Ecto neural progenitor cell (in vitro differentiated cells): Measurements from ENCODE around the gene FGD2.
A peak's percentile ranks its signal among the peaks of the same experiment; 100 is the strongest.
"Not testable (repeated sequence)": the region's sequence is repeated elsewhere in the genome, so short reads cannot be mapped to it uniquely, and the experiment has no call there.

Experiments
- DNase-seq: peaks from one replicate; pipeline ENCODE4 v3.0.0-alpha.2; 2018; ENCODE audit warnings: low spot score

The FGD2 gene

DNA sequence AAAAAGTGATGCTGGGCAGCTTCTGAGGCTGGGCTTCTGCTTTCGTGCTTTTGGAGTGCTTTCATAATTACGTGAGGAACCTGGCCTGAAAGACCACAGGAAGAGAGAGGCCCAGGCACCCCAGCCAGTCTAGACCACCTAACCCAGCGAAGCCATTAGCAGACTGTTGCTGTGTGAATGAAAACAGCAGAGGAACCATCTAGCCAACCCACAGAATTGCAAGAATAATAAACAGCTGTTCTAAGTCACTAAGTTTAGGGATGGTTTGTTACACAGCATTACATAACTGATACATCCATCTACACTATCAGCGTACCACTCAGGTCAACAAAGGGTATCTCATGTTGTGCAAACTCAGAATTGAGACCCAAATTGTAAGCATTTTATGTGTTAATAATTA is 34.5 kb downstream of the FGD2 start:
- no peak for DNase-seq

DNA sequence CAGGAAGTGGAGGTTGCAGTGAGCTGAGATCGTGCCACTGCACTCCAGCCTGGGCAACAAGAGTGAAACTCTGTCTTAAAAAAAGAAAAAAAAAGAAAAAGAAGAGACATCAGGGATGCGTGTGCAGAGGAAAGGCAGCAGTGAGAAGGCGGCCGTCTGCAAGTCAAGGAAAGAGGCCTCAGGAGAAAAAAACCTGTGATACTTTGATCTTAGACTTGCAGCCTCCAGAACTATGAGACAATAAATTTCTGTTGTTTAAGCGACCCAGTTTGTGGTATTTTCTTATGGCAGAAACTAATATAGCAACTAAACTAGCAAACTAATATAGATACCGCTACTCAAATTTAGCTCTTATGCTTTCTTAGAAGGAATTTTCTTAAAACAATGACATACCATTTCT is 36.1 kb downstream of the FGD2 start:
- DNase-seq, result no peak

DNA sequence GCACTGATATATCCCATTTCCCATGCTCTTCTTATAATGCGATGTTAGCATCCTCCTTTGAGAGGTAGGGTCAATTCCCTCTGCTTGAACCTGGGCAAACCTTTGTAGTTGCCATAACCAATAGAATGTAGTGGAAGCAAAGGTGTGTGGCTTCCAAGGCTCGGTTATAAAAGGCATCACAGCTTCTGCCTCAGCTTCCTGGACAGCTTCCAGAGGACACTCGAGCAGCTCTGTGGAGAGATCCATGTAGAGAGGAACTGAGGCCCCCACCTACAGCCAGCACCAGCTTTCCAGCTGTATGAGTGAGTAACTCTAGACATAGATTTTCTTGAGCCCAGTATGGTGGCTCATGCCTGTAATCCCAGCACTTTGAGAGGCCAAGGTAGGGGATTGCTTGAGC is 36.7 kb downstream of the FGD2 start:
- DNase-seq, result no peak

DNA sequence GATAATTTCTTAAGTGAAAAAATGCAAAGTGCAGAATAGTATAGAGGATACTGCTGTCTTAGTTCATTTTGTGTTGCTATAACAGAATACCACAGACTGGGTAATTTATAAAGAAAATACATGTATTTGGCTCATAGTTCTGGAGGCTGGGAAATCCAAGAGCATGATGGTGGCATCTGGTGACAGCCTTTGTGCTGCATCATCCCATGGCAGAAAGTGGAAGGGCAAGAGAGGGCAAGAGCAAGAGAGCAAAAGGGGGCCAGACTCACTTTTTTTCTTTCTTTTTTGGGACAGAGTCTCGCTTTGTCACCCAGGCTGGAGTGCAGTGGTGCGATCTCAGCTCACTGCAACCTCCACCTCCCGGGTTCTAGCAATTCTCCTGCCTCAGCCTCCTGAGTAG is 37.6 kb downstream of the FGD2 start:
- not testable (repeated sequence) for DNase-seq

DNA sequence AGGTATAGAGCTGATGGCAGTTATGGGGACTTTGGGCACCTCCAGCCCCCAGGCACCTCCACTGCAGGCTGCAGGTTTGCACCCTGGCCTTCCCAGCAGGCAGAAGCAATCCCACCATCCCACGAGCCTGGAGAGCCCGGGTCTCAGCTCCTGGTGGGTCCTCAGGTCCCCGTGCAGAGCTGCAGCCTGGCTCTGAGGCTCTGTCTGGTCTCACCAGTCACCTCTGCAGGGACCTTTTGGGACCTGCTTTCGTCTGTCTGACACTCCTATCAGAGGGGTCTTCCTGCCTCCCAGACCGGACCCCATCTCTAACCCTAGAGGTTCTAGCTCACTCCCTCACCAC is 41.9 kb downstream of the FGD2 start:
- no peak for DNase-seq

DNA sequence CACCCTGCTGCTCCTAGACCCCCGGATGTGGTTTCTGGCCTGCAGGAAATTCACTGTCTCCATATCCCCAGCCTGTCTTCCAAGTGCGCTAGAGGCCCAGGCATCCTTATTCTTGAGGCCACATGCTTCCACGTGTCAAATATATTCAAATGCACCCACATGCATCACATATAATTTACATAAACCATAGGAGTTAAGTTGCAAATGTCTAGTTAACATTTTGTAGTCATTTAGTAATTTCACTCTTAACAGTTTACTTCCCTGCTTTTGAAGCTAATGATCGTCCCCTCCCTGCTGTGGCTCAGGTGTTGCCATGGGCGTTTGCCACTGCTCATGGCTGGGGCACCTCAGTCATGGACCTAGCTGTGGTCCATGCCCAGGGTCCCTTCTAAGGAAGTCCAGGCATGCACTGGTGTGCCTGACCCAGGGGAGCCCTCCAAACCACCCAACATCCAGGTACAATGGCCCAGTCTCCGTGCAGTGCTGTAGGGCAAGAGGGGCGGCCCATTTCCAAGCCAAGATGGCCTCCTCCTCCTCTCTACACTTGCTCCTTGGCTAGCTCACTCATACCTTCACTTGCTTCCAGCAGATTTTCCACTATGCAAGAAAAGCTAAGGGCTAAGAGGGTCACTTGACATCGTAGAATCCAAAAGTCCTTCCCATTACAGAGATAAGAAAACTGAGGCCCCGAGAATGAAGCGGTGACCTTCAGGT is 42.4 kb downstream of the FGD2 start:
- no peak for DNase-seq

DNA sequence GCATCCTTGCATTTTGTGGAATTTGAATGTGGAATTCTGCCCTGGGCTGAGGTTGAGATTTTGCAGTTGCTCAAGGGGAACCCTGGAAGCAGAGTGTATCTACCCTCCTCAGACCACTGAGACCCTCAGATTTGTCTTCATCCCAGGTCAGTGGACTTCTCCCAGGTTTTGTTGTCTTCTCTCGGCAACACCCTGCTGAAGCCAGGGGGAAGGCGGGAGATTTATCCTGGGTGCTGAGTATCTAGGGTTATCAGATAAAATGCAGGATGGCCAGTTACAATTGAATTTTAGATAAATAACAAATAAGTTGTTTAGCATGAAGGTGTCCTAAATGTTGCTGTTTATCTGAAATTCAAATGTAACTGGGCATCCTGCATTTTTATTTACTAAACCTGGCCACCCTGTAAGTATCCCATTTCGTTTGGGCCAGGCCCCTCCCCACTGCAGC is 43.0 kb downstream of the FGD2 start:
- DNase-seq, result no peak

DNA sequence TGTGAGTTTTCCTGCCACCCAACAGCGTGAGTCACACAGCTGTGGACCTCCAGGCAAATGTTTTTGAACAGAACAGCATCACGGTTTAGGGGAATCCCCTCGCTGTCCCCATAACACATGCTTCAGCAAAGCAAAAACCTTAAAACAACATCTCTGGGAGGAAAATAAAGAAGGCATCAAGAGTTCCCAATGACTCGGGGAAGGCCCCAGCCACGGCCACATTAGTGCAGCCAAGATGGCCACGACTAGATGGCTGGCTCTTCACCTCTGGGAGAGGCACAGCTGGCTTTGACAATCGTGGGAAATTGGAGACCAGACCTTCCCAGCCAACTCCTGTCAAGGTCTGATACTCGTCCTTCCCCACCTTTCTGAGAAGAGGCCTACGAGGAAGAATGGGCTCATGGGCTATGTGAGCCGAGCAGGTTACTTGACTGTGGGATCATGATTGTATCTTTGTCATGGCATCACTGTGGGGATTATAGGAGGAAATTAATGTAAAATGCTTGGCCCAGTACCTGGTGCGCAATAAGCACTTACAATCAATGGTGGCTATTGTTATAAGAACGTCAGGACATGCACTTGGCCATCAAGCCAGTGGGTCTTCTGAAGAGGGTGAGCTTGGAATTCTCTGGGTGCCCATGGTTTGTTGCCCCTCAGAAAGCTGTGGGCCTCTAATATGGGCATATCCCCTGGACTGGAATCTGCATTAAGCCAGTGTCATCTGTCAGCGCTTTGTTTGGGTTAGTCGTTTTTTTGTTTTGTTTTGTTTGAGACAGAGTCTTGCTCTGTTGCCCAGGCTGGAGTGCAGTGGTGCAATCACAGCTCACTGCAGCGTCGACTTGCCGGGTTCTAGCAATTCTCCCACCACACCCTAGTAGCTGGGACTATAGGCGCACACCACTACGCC is 43.6 kb downstream of the FGD2 start:
- DNase-seq, result no peak

DNA sequence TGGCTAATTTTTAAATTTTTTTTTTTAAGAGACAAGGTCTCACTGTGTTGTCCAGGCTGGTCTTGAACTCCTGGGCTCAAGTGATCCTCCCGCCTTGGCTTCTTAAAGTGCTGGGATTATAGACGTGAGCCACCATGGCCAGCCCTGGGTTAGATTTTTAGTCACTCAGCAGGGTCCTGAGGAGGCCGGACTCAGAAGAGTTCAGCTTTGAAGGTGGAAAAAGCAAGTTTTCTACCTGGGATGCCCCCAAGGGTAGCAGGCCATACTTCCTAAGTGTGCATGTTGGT is 44.2 kb downstream of the FGD2 start:
- DNase-seq, result no peak

DNA sequence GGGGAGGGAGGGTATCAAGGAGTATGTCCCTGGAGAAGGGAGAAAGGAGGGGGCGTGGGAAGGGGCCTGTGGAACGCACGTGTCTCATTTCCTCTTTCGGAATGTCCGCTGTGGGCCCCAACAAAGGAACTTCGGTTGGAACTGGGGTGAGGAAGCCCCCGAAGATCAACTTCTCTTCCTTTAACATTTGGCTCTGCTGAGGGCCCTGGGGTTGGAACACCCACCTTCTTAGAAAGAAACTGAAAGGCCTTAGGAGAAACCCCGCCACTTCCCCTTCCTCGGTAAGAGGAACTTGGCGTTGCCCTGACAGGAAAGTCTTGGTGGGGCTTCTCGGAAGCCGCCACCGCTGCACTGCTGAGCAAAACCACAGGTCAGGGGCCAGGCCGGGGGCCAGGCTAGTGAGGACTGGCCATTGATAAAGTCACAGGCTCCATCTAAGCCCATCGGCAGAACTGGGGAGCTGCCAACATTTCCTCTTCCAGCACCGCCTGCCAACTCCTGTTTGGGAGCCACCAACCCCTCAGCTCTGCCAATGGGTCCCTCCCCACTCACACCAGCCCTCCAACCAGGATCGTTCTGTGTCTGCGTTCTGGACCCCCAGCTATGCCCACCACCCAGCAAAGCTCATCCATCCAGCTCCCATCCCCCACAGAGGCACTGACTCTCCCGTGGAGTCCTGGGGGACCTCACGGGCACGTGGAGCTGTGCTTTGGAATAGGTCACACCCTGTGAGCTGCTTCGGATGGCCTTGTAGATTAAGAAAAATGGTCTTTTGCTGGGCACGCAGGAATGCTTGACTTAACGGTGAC is 44.8 kb downstream of the FGD2 start:
- no peak for DNase-seq

DNA sequence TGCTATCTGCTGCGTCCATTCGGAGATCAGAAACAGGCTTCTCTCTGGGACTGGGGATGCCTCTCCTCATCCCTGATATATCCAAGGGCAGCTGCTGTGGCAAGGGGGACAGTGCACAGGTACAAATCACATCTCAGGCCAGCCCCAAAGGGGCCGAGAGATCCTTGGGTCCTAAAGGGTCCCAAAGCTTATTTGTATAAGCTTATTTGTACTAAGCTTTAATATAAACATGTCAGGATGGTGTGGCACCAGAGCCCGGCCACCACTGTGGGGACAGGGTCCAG is 45.3 kb downstream of the FGD2 start:
- DNase-seq, result no peak

DNA sequence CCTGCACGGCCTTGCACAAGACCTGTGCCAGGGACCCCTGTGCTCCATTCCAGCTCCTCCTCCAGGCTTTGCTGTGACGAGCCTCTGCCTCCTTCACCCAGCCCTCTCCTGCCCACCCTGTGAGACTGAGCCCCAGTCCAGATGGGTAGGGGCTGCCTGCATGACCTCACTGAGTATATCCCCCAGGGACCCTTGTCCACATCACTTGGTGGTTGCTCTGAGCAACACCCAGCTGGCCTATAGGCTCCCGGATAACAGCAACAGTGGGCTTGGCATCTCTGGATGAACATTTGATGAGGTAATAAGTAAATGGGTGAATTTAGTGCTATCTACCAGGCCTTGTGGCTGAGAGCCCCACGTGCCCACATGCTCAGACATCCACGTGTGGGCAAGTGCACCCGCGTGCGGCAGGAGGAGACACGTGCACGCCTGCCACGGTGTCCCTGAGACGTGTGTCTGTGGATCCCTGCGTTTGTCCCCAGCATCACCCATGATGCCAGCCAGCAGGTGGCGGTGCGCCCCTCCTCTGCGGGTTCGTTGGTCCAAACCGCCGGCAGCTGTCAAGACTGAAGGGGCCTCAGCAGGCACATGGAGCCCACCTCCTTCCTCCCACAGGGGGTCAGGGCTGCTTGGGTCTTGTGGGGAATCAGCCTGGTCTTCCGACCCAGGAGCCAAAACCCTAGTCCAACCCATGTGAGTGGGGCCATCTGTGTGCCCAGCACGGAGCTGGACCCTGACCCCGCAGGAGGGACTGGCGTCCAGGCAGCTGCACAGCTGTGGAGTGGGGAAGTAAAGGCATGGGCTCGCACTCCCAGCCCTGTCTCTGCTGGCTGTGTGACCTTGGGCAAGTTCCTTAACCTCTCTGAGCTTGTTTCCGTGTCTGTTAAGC is 45.9 kb downstream of the FGD2 start:
- peak; percentile 93 for DNase-seq

DNA sequence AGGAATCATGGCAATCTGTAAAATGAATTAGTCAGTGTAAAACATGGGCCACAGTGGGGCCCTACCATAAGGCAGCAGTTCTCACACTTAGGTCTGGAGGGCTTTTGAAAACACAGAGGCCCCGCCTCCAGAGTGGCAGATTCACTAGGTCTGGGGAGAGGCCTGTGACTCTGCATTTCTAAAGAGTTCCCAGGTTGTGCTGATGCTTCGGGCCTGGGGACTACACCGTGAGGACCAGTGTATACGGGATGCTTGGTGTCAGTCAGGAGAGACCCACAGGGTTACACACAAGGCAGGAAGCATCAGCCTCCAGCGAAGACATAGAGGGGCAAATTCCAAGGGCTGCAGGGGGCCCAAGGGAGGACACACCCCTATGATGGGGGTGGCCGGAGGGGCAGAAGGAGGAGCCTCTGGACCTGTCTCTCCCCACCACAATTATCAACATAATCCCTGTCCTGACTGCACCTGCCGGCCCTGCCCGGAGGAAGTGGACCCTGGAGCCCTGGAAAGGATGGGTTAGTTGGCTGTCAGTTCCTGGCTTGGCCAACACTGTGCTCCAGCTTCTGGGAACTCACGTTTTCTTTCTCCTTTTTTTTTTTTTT is 46.7 kb downstream of the FGD2 start:
- no peak for DNase-seq

DNA sequence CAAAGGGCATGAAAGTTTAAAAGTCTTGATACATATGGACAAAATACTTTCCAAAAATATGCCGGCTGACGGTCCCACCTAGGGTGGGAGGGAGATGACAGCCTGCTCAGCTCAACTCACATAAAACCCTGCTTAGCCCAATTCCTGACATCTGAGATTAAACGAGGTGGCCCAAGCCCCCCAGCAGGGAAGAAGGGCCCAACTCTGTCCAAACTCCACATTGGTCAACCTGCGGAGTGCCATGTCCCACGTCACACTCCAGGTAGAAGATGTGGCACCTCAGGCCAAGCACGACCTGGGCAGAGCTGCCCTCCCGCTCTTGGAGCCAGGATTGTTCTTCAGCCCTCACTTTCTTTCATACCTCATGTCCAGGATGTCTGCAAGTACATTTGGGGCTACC is 48.2 kb downstream of the FGD2 start:
- DNase-seq, result no peak

DNA sequence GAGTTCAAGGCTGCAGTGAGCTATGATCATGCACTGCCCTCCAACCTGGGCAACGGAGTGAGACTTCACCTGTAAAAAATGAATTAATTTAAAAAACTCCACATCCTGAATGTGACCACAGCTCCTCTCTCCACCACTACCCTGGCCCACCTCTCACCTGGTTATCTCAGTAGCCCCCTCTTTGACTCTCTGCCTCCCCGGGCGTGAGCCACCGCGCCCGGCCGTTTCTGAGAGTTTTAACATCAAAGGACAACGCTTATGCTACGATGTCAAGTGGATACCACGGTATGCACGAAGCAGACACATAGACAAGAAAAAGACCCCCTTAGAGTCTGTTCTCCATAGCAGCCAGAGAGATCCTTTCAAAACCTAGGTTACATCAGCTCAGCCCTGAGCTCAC is 48.7 kb downstream of the FGD2 start:
- DNase-seq, result no peak

DNA sequence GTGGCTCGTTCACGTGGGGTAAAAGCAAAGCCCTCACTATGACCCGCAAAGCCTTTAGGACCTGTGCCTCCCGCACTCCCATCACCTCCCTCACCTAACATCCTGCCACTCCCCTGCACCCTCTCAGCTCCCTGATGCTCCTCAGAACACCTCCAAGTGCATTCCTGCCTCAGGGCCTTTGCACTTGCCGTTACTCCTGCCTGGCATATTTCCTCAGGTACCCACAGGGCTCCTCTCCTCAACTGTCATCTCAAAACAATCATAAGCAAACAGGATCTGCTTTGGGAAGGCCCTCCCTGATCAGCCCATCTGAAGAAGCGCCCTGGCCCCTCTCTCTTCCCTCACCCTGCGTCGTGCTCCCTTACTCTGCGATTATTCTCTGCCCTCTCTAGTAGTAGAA is 49.1 kb downstream of the FGD2 start:
- DNase-seq, result no peak

DNA sequence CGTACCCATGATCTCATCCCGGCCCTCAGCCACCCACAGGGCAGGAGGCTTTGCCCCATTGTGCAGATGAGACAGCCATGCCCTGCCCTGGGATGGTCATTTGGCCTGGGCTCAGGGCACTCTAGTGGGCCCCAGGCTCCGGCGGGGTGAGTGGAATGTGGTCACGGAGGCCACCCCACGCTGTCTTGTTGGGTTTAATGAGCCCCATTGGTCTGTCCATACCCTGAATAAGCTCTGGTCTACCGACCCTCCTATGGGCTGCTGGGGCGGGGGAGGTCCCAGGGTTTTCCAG is 50.6 kb downstream of the FGD2 start:
- no peak for DNase-seq

DNA sequence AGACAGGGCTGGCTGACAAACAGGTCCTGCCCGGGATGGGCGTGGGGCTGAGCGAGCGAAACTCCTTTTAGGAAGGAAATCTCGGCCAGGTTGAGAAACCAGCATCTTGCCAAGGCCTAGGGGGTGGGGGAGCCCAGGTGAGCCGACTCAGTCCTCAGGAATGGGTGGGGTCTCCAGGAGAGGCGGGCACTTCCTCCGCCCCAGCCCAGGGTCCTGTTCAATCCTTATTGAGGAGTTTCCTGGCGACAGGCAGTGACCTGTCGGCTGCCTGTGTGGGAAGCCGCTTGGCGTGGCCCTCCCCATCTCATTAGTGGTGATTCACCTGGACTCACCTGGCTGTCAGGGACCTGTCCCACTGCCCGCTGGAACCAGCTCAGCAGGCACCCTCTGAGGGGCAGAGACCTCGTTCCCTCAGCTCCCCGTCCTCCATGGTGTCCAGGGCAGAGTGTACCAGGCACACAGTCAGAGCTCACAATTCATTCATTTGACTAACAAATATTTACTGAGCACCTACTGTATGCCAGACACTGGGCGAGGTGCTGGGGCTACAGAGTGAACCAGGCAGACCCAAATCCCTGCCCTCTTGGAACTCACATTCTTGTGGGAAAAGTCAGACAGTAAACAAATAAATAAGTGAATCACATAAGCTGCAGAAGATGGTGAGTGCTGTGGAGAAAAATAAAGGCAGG is 51.1 kb downstream of the FGD2 start:
- no peak for DNase-seq

DNA sequence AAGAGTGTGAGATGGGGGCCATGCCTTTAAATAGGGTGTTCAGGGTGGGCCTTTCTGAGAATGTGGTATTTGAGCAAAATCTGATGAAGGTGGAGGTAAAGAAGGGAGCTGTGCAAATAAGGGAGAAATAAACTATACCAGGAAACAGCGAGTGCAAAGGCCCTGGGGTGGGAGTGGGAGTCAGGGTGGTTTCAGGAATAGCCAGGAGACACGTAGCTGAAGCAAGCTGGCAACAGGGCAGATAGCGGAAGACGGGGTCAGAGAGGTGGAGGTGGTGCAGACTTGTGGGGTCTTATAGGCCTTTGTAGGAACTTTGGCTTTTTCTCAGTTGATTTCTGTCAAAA is 51.6 kb downstream of the FGD2 start:
- no peak for DNase-seq

DNA sequence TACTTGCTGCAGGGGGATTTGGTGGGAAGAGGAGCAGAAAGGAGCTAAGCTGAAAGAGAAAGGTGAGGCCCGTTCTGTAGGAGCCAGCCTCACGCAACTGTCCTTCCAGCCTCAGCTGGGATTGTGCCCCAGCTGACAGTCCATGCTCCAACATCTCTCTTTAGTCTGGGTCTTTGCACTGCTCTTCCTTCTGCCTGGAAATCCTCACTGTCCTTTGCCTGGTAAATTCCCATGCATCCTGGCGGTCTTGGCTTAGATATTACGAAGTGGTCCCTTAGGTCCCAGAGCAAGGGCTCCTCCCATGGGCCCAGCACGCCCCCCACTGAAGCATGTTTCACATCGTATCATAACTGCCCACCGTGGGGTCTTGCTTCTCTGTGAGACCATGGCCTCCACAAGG is 52.2 kb downstream of the FGD2 start:
- no peak for DNase-seq

DNA sequence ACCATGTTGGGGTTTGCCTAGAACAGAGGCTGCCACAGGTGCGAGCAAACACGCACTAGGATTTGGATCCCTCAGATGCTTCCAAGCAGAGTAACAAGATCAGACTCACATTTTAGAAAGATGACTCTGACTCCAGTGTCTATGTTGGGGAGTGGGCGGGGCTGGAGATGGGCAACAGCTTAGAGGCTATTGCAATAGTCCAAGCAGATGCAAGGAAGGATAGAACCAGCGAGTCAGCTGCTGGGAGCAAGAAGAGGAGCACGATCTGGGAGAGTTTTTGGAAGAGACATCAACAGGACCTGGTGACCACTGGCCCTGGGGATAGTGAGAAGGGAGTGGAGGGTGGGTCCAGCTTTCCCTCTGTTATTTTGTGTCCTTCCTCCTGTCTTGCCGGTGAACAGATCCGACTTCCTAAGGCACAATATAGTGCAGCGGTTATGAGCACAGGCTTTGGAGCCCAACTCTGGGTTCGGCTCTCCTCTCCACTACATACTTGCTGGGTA is 52.7 kb downstream of the FGD2 start:
- no peak for DNase-seq
